HepG2 (cell line): ENCODE measurements around the gene NEURL2. TPM values are rescaled to one million over a fixed set of nuclear protein-coding genes. Genes with fewer than 3 reads are reported as not detected.

Experiments
- CBFB ChIP-seq: sonication (generic); formaldehyde crosslinking; IDR thresholded peaks from 2 replicates; pipeline ENCODE4 v1.4.0; 2020; ENCODE audit warnings: missing genetic modification reagents
- CENPX ChIP-seq: sonication (generic); formaldehyde crosslinking; IDR thresholded peaks from 2 replicates; pipeline ENCODE4 v1.9.0; 2021; ENCODE audit warnings: mild to moderate bottlenecking, missing genetic modification reagents, moderate library complexity
- CREBL2 ChIP-seq: sonication (generic); formaldehyde crosslinking; IDR thresholded peaks from 2 replicates; pipeline ENCODE4 v1.8.1; 2023; ENCODE audit warnings: missing genetic modification reagents, mild to moderate bottlenecking, borderline replicate concordance
- DNMT3B ChIP-seq: conservative IDR thresholded peaks from 2 replicates; pipeline ENCODE4 v1.6.1; 2016; ENCODE audit warnings: missing biosample characterization, control low read depth
- HNF1B ChIP-seq: sonication (generic); formaldehyde crosslinking; IDR thresholded peaks from 2 replicates; pipeline ENCODE4 v1.5.1; 2020; ENCODE audit warnings: mild to moderate bottlenecking, moderate library complexity, missing genetic modification reagents
- KLF6 ChIP-seq: IDR thresholded peaks from 2 replicates; pipeline ENCODE4 v1.8.0; 2016; ENCODE audit warnings: missing biosample characterization, missing genetic modification reagents
- KMT2A ChIP-seq: sonication (generic); formaldehyde crosslinking; IDR thresholded peaks from 2 replicates; pipeline ENCODE4 v1.4.0; 2020; ENCODE audit warnings: missing genetic modification reagents
- NCOA1 ChIP-seq: sonication (generic); formaldehyde crosslinking; IDR thresholded peaks from 2 replicates; pipeline ENCODE4 v1.9.0; 2021; ENCODE audit warnings: missing genetic modification reagents
- RBM39 ChIP-seq: fragments of 200-400 bp; formaldehyde crosslinking; IDR thresholded peaks from one replicate; pipeline ENCODE4 v1.6.1; 2018; ENCODE audit warnings: antibody characterized with exemption, mild to moderate bottlenecking, low read depth, low read length; ENCODE audit not compliant: poor library complexity, severe bottlenecking
- SNAPC4 ChIP-seq: sonication (generic); formaldehyde crosslinking; IDR thresholded peaks from 2 replicates; pipeline ENCODE4 v1.4.0; 2020; ENCODE audit warnings: mild to moderate bottlenecking, missing genetic modification reagents
- XBP1 ChIP-seq: sonication (generic); formaldehyde crosslinking; IDR thresholded peaks from 2 replicates; pipeline ENCODE4 v1.5.0; 2020; ENCODE audit warnings: missing genetic modification reagents
- ZFP90 ChIP-seq: sonication (generic); formaldehyde crosslinking; IDR thresholded peaks from 2 replicates; pipeline ENCODE4 v1.8.0; 2022; ENCODE audit warnings: missing genetic modification reagents, mild to moderate bottlenecking, inconsistent platforms, borderline replicate concordance
- ZNF17 ChIP-seq: sonication (generic); formaldehyde crosslinking; IDR thresholded peaks from 2 replicates; pipeline ENCODE4 v1.5.0; 2020; ENCODE audit warnings: mild to moderate bottlenecking, missing genetic modification reagents
- ZNF234 ChIP-seq: sonication (generic); formaldehyde crosslinking; conservative IDR thresholded peaks from 2 replicates; pipeline ENCODE4 v1.5.1; 2020; ENCODE audit warnings: mild to moderate bottlenecking, missing genetic modification reagents
- ZNF317 ChIP-seq: sonication (generic); formaldehyde crosslinking; IDR thresholded peaks from 2 replicates; pipeline ENCODE4 v1.5.0; 2020; ENCODE audit warnings: mild to moderate bottlenecking, missing genetic modification reagents
- ZNF333 ChIP-seq: sonication (generic); formaldehyde crosslinking; IDR thresholded peaks from 2 replicates; pipeline ENCODE4 v1.4.0; 2020; ENCODE audit warnings: mild to moderate bottlenecking, missing genetic modification reagents, borderline replicate concordance
- ZNF639 ChIP-seq: conservative IDR thresholded peaks from 2 replicates; pipeline ENCODE4 v1.6.1; 2018; ENCODE audit warnings: missing genetic modification reagents
- ZNF652 ChIP-seq: IDR thresholded peaks from 2 replicates; pipeline ENCODE4 v1.6.1; 2016; ENCODE audit warnings: low read depth, borderline replicate concordance
- ZNF784 ChIP-seq: sonication (generic); formaldehyde crosslinking; IDR thresholded peaks from 2 replicates; pipeline ENCODE4 v1.5.1; 2020; ENCODE audit warnings: missing genetic modification reagents, mild to moderate bottlenecking, borderline replicate concordance
- polyA plus RNA-seq, 8 experiments: library from polyadenylated mRNA; depleted of rRNA in 3 of 8; stranded (reverse) in 7 of 8; unstranded in 1 of 8; fragments of >200 nt; fragmentation: Illumina TruSeq in 4 of 8; extraction: Trizol in 4 of 8; gene quantifications; 2 replicates each; pipeline versions ENCODE4 v1.2.1 to v1.2.3, GENCODE V29; 2011 to 2016; ENCODE audit warnings: low read depth in 4 of 8, missing spikeins in 1 of 8, mixed read lengths in 1 of 8; ENCODE audit not compliant: insufficient read depth in 1 of 8
- total RNA-seq, 5 experiments: library from RNA; depleted of rRNA; stranded (reverse); fragments of >200 nt; fragmentation: Illumina TruSeq; extraction: Trizol; gene quantifications; 2 replicates each; pipeline ENCODE4 v1.2.3, GENCODE V29; 2016; ENCODE audit warnings: low read depth in 1 of 5

NEURL2 gene
- total and polyA plus RNA-seq, 2 of the 13 experiments (the other 11 are each of a cell fraction or from before 2014, with no cell fraction given) = 7.2 to 9.7 TPM

- TF ChIP-seq ZFP90 (CRISPR knock-in tag) (peak; percentile 99), ZNF234 (CRISPR knock-in tag) (peak; percentile 59; the same call in 1 of the 2 replicates), ZNF639 (CRISPR knock-in tag) (peak; percentile 98), ZNF333 (peak; percentile 94; the same call in 1 of the 2 replicates), KMT2A (peak; percentile 97), ZNF317 (peak; percentile 89), ZNF17 (CRISPR knock-in tag) (peak; percentile 89), SNAPC4 (CRISPR knock-in tag) (peak; percentile 96), HNF1B (CRISPR knock-in tag) (peak; percentile 99), ZNF784 (CRISPR knock-in tag) (peak; percentile 100), ZNF652 (CRISPR knock-in tag) (peak; percentile 41; the same call in 1 of the 2 replicates), CENPX (CRISPR knock-in tag) (no peak), CBFB (CRISPR knock-in tag) (peak; percentile 99), RBM39 (peak; percentile 91), XBP1 (CRISPR knock-in tag) (peak; percentile 91), NCOA1 (CRISPR knock-in tag) (peak; percentile 94; the same call in 1 of the 2 replicates), CREBL2 (CRISPR knock-in tag) (peak; percentile 99), KLF6 (CRISPR knock-in tag) (peak; percentile 100), DNMT3B (peak; percentile 99)
Measured at GRCh38 chr20:45890985-45891983, at the start of gene NEURL2, which contains the start of gene CTSA (continued).
